Activated CD4-positive, alpha-beta T cell treated with anti-CD3 and anti-CD28 coated beads for 48 hours (primary cell): ENCODE measurements around the gene IFNA4.

ENCODE experiments used
- DNase-seq: peaks from one replicate; pipeline ENCODE4 v3.0.0-alpha.2; 2020

The IFNA4 gene

GRCh38 chr9:21165516-21165915 is 21.9 kb downstream of the IFNA4 start:
- DNase-seq = no peak

GRCh38 chr9:21160178-21160577 is 27.2 kb downstream of the IFNA4 start:
- no peak for DNase-seq

- no peak for DNase-seq
Measured at GRCh38 chr9:21155501-21155900, 31.9 kb downstream of the IFNA4 start.

GRCh38 chr9:21154018-21154608 is 33.3 kb downstream of the IFNA4 start:
- DNase-seq = no peak

GRCh38 chr9:21153336-21154017 is 33.9 kb downstream of the IFNA4 start:
- DNase-seq = no peak

- no peak for DNase-seq
Measured at GRCh38 chr9:21144603-21145002, 42.8 kb downstream of the IFNA4 start.

- no peak for DNase-seq
Measured at GRCh38 chr9:21141427-21141882, 45.9 kb downstream of the IFNA4 start, which contains the start of gene IFNW1. Gene IFNW1, minus strand, starts transcription at chr9:21141832. Its CDS starts 262 bp downstream, at chr9:21141570.

GRCh38 chr9:21137020-21137419 is 50.4 kb downstream of the IFNA4 start:
- no peak for DNase-seq
